Dermis blood vessel endothelial cell (primary cell): ENCODE measurements around the gene SLC34A1. TPM values are rescaled to one million over a fixed set of nuclear protein-coding genes. Genes with fewer than 3 reads are reported as not detected.
"Not testable (repeated sequence)": the region's sequence is repeated elsewhere in the genome, so short reads cannot be mapped to it uniquely, and the experiment has no call there.

Experiments used
- DNase-seq: peaks from one replicate; pipeline ENCODE4 v3.0.0; 2010
- total RNA-seq: library from RNA; depleted of rRNA; stranded (reverse); fragments of >200 nt; gene quantifications from 2 replicates; pipeline ENCODE4 v1.2.3, GENCODE V29; 2014

SLC34A1 gene
- not detected in 2 replicates for total RNA-seq

GRCh38 chr5:177384134-177384533, at the start of gene SLC34A1:
Gene SLC34A1 (plus strand): TSS chr5:177384434. CDS start chr5:177385742, 1,308 bp downstream.
- DNase-seq = no peak

DNA sequence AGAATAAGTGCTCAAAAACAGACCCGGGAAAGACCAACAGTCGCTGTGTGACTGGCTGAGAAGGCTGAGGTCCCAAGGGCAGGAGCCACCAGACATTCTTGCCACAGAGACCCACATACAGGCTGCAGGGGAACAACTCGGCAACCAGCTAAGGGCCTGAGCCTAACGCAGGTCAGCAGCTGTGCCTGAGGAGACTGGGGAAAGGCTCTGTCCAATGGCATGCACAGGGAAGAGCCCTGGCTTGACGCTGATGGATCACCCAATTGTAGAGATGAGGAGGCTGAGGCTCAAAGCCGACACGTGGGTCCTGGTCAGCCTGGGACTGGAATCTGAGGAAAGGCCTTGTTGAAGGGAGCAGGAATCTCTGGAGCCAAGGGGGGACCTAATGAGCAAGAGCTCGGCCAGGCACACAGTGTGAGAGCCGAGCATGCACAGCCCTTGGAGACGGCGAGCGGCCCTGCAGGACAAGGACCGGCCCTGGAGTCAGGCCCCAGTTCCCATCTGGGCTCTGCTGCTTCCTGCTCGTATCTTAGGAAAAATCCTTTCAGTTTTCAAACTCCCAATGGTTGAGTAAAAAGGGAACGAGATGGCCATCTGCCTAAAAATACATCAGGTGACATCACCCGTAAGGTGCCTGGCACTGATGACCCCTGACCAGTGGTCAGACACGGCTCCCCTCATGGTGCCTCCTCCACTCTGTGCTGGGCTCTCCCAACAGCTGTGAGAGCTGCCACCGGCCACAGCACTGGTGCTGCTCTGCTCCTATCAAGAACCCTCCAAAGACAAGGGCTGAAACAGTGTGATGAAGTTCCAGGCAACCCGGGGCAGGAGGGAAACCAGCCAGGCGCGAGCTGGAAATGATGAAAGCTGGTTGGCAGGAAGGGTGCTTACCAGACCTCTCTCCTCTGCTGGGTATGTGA, 49.2 kb upstream of the SLC34A1 start:
- no peak for DNase-seq

- no peak for DNase-seq
Observed at GRCh38 chr5:177335701-177336065, 48.6 kb upstream of the SLC34A1 start.

DNA sequence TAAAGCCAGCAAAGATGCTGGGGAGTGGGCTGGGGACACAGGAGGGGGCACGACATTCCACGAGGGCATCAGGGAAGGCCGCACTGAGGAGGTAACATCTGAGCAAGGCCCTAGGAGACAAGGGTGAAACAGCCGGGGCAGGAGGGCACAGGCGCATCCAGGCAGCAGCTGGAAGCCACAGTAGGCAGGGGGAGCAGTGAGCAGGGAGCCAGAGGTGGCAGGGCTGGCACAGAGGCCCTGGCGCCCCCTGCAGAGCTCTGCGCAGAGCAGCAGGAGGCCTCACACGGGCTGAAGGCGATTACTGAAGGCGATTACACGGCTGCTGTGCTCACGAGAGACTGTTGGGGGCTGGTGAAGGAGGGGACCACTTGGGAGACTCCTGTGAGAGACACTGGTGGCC, 48.1 kb upstream of the SLC34A1 start:
- DNase-seq = peak; percentile 57

GRCh38 chr5:177336603-177337494, 47.4 kb upstream of the SLC34A1 start:
- DNase-seq = no peak

DNA sequence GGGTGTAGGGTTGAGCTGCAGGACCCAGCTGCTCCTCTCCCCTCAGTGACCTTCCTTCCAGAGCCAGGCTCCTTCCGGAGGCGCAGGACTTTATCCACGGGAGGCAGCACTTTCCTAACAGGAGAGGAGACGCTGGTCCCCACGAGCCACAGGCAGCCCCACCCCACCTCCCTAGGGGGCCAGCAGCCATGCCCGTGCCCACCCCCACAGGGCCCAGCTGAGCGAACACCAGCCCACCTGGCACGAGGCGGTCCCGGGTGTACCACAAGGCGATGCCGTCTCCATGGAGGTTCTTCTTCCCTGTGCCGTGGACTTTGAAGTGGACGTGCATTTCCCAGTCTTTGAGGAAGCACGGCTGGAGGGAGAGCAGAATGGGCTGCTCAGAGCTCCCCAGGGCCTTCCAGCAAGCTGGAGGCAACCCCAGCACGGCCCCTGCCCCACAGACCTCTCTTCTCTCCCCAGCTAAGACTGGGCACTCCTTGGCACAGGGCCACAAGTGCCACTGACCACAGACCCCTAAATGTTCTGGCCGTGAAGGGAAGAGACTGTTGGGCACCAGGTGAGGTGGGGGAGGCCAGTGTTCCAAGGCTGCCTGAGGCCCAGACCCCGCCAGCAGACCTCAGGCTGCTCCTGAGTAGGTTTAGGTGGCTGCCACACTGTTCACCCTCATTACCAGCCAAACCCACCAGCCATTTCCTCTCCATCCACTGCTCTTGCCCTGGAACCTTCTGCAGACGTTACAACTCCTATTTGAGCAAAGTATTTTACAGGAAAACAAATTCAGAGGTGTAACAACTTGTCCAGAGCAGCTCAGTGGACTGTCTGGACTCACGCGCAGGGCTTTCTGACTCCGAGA, 45.8 kb upstream of the SLC34A1 start:
- DNase-seq = no peak

DNA sequence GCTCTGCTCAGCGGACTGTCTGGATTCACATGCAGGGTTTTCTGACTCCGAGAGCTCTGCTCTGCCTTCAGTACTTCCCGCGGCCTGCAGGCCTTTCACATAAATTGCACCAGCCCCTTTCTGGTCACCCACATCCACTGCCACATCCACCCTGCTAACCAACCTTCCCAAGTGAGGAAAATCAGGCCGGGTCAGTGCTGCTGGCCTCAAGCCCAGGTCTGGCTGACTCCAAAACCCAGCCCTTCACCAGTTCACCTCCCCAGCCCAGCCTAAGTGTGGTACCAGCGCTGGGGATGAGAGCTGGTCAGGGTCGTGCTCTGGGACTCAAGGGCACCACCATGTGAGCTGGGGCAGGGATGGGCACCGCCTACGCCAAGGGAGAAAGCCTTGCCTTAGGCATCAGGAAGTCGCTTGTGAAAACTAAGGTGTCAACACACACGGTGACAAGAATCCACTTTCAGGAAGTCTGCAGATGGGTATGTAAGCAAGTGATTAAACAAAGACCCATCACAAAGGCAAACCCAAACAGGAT, 45.1 kb upstream of the SLC34A1 start:
- no peak for DNase-seq

DNA sequence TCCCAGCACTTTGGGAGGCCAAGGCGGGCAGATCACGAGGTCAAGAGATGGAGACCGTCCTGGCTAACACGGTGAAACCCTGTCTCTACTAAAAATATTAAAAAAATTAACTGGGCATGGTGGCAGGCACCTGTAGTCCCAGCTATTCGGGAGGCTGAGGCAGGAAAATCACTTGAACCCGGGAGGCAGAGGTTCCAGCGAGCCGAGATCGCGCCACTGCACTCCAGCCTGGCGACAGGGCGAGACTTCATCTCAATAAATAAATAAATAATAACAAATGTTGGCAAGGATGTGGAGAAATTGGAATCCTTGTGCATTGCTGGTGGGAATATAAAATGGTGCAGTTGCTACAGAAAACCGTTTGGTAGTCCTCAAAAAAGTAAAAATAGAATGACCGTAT, 41.2 kb upstream of the SLC34A1 start:
- DNase-seq = not testable (repeated sequence)

DNA sequence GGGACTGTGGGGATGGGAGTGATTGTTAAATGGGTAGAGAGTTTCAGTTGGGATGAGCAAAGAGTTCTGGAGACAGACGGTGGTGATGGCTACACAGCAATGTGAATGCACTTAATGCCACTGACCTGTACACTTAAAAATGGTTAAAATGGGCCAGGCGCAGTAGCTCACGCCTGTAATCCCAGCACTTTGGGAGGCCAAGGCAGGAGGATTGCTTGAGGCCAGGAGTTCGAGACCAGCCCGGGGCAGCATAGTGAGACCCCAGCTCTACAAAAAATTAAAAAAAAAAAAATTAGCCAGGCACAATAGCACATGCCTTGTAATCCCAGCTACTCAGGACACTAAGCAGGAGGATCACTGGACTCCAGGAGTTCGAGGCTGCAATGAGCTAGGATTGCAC, 40.5 kb upstream of the SLC34A1 start:
- no peak for DNase-seq

DNA sequence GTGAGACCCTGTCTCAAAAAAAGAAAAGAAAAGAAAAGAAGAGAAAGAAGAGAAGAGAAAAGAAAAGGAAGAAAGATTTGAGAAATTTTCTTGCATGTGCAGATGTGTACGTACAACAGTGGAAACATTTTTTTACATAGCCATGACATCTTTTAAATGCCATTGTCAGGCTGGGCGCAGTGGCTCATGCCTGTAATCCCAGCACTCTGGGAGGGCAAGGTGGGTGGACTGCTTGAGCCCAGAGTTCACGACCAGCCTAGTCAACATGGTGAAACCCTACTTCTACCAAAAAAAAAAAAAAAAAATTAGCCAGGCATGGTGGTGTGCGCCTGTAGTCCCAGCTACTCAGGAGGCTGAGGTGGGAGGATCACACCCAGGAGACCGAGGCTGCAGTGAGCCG, 39.3 kb upstream of the SLC34A1 start:
- DNase-seq = no peak

- no peak for DNase-seq
Observed at GRCh38 chr5:177346820-177347219, 37.4 kb upstream of the SLC34A1 start.

GRCh38 chr5:177347699-177348098, 36.5 kb upstream of the SLC34A1 start:
- no peak for DNase-seq

GRCh38 chr5:177349362-177349647, 34.9 kb upstream of the SLC34A1 start:
- no peak for DNase-seq

DNA sequence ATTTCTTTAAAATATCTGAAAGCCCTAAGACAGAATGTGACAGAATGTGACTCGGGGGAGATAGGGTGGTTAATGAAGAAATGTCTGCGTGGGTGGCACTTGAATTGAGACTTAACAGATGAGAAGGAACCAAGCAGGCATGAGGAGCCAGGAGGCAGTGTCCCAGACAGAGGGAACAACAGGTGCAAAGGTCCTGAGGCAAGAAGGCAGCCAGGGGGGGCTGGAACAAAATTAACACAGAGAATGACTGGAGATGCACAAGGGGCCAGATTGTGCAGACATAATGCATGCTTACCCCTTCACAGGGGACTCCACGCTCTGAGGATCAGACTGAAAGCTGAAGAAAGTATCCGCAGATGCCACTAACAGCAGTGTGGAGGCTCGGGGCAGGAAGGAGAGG, 34.5 kb upstream of the SLC34A1 start:
- DNase-seq = no peak

DNA sequence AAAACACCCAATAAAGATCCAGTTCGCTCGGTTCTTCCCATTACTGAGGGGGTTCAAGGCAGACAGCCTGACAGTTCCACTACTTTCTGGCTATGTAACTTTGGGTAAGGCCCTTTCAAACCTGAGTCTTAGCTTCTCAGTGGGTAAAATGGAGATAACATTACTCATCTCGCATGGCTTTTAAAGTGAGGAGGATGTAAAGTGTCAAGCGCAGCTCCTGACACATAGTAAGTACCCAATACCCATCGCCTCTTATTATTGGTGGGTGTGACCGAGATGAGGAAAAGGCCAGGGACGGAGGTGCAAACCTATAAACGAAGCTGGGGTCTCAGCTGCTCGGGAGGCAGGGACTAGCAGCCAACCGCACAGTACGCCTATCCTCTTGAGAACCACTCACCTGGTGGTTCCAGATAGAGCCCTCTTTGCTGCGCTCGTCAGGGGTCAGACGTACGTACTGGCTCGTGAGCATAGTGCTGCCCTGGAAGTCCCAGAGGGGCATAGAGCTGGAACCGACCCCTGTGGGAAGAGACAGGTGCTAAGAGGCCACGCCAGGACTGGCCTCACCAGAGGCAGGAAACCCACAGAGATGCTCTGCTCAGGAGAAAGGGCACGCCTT, 33.4 kb upstream of the SLC34A1 start:
- peak; percentile 26 for DNase-seq

DNA sequence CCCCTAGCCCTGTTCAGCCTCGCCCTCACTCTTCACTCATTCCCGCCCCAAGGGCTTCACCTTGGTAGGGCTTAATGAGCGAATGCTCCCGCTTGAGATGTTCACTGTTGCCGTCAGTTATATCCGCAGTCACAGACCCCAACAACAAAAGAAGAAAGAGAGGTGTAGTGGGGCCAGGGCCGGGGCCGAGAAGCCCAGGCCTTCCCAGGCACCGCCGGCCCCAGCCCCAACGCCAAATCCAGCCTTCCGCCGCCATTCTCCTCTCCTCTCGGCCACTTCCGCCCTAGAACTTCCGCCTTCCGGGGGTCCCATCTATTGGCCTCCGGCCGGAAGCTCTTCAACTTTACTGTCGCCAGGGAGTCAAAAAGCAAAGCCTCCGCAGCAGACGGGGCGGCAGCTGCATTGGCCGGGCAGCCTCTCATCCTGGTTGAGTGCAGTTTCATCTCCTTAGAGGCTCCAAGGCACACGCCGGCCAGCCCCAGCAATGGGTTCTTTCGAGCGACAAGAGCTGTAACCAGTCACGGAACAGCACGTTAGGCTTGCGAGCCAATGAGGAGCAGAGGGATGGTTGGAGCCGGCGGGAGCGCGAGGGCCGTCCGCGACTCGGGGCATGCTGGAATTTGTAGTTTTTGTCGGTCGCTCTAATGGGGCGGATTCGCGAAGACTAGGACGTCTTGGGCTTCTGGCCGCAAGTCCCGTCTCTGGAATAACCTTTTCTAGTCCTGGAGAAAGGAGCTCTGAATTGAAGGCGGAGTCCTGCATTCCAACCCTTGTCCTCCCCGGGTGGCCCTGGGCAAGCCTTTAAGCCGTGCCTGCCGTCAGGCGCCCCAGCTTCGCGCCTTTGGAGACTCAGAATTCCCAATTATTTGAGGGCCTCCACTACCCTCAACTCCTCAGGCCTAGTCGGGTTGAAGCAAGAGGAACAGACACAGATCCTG, 32.6 kb upstream of the SLC34A1 start, which contains the start of gene LMAN2:
Gene LMAN2, minus strand, starts transcription at position 277 of the 938 bp plus-strand sequence. Its CDS starts 21 bp downstream, at position 256.
- peak; percentile 97 for DNase-seq

DNA sequence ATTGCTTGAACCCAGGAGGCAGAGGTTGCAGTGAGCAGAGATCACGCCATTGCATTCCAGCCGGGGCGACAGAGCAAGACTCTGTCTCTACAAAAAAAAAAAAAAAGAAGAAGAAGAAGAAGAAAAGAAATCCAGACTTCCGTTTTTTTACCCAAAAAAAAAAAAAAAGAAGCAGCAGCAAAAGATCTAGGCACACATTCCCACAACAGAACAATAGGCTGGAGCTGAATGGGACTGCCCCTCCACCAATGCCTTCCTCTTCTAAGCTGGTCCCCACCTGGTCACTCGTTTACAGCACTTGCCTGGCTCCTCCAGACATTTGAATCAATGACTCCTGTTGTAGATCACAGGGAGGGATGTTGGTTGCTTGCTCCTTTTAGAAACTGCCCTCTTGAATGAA, 31.1 kb upstream of the SLC34A1 start:
- no peak for DNase-seq

DNA sequence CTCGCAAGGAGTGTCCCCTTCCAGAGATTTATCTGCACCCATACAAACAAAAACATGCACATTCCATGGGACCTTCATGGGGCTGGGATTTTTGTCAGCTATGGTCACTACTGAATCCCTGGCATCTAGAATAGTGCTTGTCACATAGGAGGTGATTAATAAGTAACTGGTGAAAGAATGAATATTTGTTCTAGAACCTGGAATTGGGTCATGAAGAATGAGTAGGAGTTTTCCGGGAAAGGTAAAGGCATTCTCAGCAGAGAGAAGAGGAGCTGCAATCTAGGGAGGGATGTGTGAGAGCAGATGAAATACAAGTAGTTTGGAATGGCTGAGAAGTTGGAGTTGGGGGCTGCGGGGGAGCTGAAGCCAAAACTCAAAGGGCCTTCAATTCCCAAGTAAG, 30.0 kb upstream of the SLC34A1 start:
- DNase-seq = no peak

DNA sequence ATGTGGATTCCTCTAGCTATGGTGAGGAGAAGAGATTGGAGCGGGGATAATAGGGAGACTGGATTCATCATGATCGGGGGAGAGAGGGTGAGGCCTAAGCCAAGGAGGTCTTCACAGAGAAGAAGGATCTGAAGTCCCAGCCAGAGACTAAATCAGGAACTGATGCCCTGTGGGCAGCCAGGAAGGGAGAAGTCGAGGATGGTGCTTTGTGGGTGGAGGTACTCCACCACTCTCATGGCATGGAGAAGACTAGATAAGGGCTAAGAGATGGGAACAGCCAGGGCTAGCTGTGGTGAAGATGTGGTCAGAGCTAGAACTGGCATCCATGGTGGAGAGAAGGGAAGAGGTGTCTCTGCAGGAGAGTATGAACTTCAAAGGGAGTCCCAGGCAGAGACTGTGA, 29.5 kb upstream of the SLC34A1 start:
- DNase-seq = no peak

- no peak for DNase-seq
Observed at GRCh38 chr5:177355162-177355867, 28.9 kb upstream of the SLC34A1 start.
